HG02588 (cell line): ENCODE data around the gene EPB41L4A.
A peak's percentile ranks its signal among the peaks of the same experiment; 100 is the strongest.

Experiments used
- ATAC-seq: cut with Tn5 transposase; IDR thresholded peaks from one replicate; pipeline ENCODE4 v1.9.1; 2021; ENCODE audit warnings: mild to moderate bottlenecking, moderate library complexity; ENCODE audit not compliant: unreplicated experiment

Gene EPB41L4A

GRCh38 chr5:112165897-112166737 lies 253.0 kb downstream of the EPB41L4A start:
- no peak for ATAC-seq

- ATAC-seq: no peak
Observed at GRCh38 chr5:112165399-112165798, 253.7 kb downstream of the EPB41L4A start.

GRCh38 chr5:112163435-112163834 lies 255.6 kb downstream of the EPB41L4A start:
- no peak for ATAC-seq

- ATAC-seq: no peak
Observed at GRCh38 chr5:112161392-112161748, 257.7 kb downstream of the EPB41L4A start.

- peak; percentile 97 for ATAC-seq
Observed at GRCh38 chr5:112160652-112161391, 258.3 kb downstream of the EPB41L4A start.

GRCh38 chr5:112159435-112159834 lies 259.6 kb downstream of the EPB41L4A start:
- no peak for ATAC-seq

- no peak for ATAC-seq
Observed at GRCh38 chr5:112156211-112156610, 262.9 kb downstream of the EPB41L4A start.

GRCh38 chr5:112154940-112155686 lies 264.0 kb downstream of the EPB41L4A start:
- no peak for ATAC-seq

- no peak for ATAC-seq
Observed at GRCh38 chr5:112149727-112150126, 269.4 kb downstream of the EPB41L4A start.

GRCh38 chr5:112146323-112147226 lies 272.5 kb downstream of the EPB41L4A start:
- peak; percentile 61 for ATAC-seq

- no peak for ATAC-seq
Observed at GRCh38 chr5:112143690-112144089, 275.4 kb downstream of the EPB41L4A start.

GRCh38 chr5:112142769-112143270 lies 276.3 kb downstream of the EPB41L4A start:
- peak; percentile 41 for ATAC-seq

- ATAC-seq: no peak
Observed at GRCh38 chr5:112141582-112141981, 277.5 kb downstream of the EPB41L4A start.

GRCh38 chr5:112138526-112138925 lies 280.6 kb downstream of the EPB41L4A start:
- ATAC-seq: no peak

GRCh38 chr5:112136773-112137172 lies 282.3 kb downstream of the EPB41L4A start:
- no peak for ATAC-seq

- ATAC-seq: no peak
Observed at GRCh38 chr5:112127861-112128260, 291.2 kb downstream of the EPB41L4A start.

- no peak for ATAC-seq
Observed at GRCh38 chr5:112126982-112127381, 292.1 kb downstream of the EPB41L4A start.

GRCh38 chr5:112125903-112126302 lies 293.2 kb downstream of the EPB41L4A start:
- ATAC-seq: no peak

GRCh38 chr5:112124788-112125187 lies 294.3 kb downstream of the EPB41L4A start:
- no peak for ATAC-seq

- ATAC-seq: no peak
Observed at GRCh38 chr5:112123086-112123485, 296.0 kb downstream of the EPB41L4A start.
